OCI-LY3 (cell line): ENCODE results near the gene ASPM.
A peak's percentile ranks its signal among the peaks of the same experiment; 100 is the strongest.

Source experiments
- H2AFZ ChIP-seq: fragments of 200-600, 300-600 bp; shearing (Covaris generic); 2 replicates; pipeline ENCODE4 v1.6.0; 2014; ENCODE audit warnings: antibody characterized with exemption, low read depth, low read length
- H3K27ac ChIP-seq: fragments of 200-600, 300-600 bp; sonication (generic); 2 replicates; pipeline ENCODE4 v1.5.1; 2014; ENCODE audit warnings: mild to moderate bottlenecking, low read length, moderate library complexity, mixed read lengths
- H3K27me3 ChIP-seq: fragments of 200-600, 300-600 bp; sonication (generic); 2 replicates; pipeline ENCODE4 v1.6.1; 2014; ENCODE audit warnings: low read depth, low read length, mixed read lengths
- H3K36me3 ChIP-seq: fragments of 200-600, 300-600 bp; sonication (generic); replicated peaks from 2 replicates; pipeline ENCODE3; 2014; ENCODE audit warnings: low read depth, low read length, mixed read lengths
- H3K4me1 ChIP-seq: fragments of 300-600, 200-600 bp; sonication (generic); 2 replicates; pipeline ENCODE4 v1.6.1; 2014; ENCODE audit warnings: low read length, mixed read lengths
- H3K4me2 ChIP-seq: fragments of 200-600, 300-600 bp; sonication (generic); 2 replicates; pipeline ENCODE4 v1.6.1; 2014; ENCODE audit warnings: low read length, mixed read lengths
- H3K4me3 ChIP-seq: fragments of 300-600, 200-600 bp; sonication (generic); 2 replicates; pipeline ENCODE4 v1.5.1; 2014; ENCODE audit warnings: antibody characterized with exemption, mild to moderate bottlenecking, low read length, moderate library complexity
- H3K79me2 ChIP-seq: fragments of 300-600, 200-600 bp; shearing (Covaris generic); 2 replicates; pipeline ENCODE4 v1.6.1; 2014; ENCODE audit warnings: mild to moderate bottlenecking, low read length, mixed read lengths
- H3K9ac ChIP-seq: fragments of 300-600, 200-600 bp; shearing (Covaris generic); 2 replicates; pipeline ENCODE4 v1.6.0; 2014; ENCODE audit warnings: mild to moderate bottlenecking, low read length, moderate library complexity
- H3K9me3 ChIP-seq: fragments of 200-600, 300-600 bp; shearing (Covaris generic); 2 replicates; pipeline ENCODE4 v1.6.1; 2014; ENCODE audit warnings: low read length, mixed read lengths; ENCODE audit not compliant: insufficient read depth
- H4K20me1 ChIP-seq: fragments of 200-600, 300-600 bp; sonication (generic); 2 replicates; pipeline ENCODE4 v1.6.1; 2016; ENCODE audit warnings: low read length, mixed read lengths; ENCODE audit not compliant: insufficient read depth
- CTCF ChIP-seq: fragments of 200-600, 300-600 bp; sonication (generic); IDR thresholded peaks from 2 replicates; pipeline ENCODE4 v1.5.1; 2014; ENCODE audit warnings: antibody characterized with exemption, low read length, low read depth
- EZH2phosphoT487 ChIP-seq: fragments of 200-600 bp; shearing (Covaris generic); IDR thresholded peaks from 2 replicates; pipeline ENCODE4 v1.6.1; 2018; ENCODE audit warnings: antibody characterized with exemption, mixed run types, low read depth

Gene ASPM

GRCh38 chr1:197066277-197066676 lies 80.2 kb downstream of the ASPM start:
- Histone ChIP-seq H4K20me1 (no peaks in the 10 kb centered on the region), H3K27me3 (no peaks in the 10 kb centered on the region), H3K27ac (no peak overlapping the region), H3K79me2 (no peaks in the 10 kb centered on the region), H3K9ac (no peak overlapping the region), H3K9me3 (no peaks in the 10 kb centered on the region), H2AFZ (no peak overlapping the region), H3K4me1 (peaks cover 13% of the 10 kb centered on the region), H3K36me3 (no peaks in the 10 kb centered on the region), H3K4me3 (no peak overlapping the region), H3K4me2 (no peak overlapping the region)
- TF ChIP-seq EZH2phosphoT487, result no peak
- no peak for TF ChIP-seq CTCF

- Histone ChIP-seq H3K27ac (no peak overlapping the region), H3K36me3 (no peaks in the 10 kb centered on the region), H3K4me1 (peaks cover 13% of the 10 kb centered on the region), H3K4me3 (no peak overlapping the region), H3K9me3 (no peaks in the 10 kb centered on the region), H3K27me3 (no peaks in the 10 kb centered on the region), H3K79me2 (no peaks in the 10 kb centered on the region), H3K9ac (no peak overlapping the region), H3K4me2 (no peak overlapping the region), H4K20me1 (no peaks in the 10 kb centered on the region), H2AFZ (no peak overlapping the region)
- TF ChIP-seq CTCF (no peak), EZH2phosphoT487 (no peak)
These were observed 80.9 kb downstream of the ASPM start for GRCh38 chr1:197065559-197065958.

GRCh38 chr1:197063212-197063611 lies 83.3 kb downstream of the ASPM start:
- Histone ChIP-seq H4K20me1 (no peaks in the 10 kb centered on the region), H3K4me2 (no peak overlapping the region), H3K27me3 (no peaks in the 10 kb centered on the region), H3K9me3 (no peaks in the 10 kb centered on the region), H3K4me1 (peaks cover 13% of the 10 kb centered on the region), H3K79me2 (no peaks in the 10 kb centered on the region), H3K27ac (no peak overlapping the region), H3K36me3 (no peaks in the 10 kb centered on the region), H3K9ac (no peak overlapping the region), H3K4me3 (no peak overlapping the region), H2AFZ (no peak overlapping the region)
- TF ChIP-seq CTCF (no peak), EZH2phosphoT487 (no peak)

- H3K4me3 ChIP-seq, result no peak overlapping the region
- peak overlapping the region; percentile 18 for H3K4me2 ChIP-seq
- H3K9me3 ChIP-seq, result no peaks in the 10 kb centered on the region
- H2AFZ ChIP-seq, result no peak overlapping the region
- H4K20me1 ChIP-seq, result no peaks in the 10 kb centered on the region
- no peak overlapping the region for H3K9ac ChIP-seq
- H3K4me1 ChIP-seq, result peaks cover 13% of the 10 kb centered on the region
- H3K36me3 ChIP-seq, result no peaks in the 10 kb centered on the region
- H3K27me3 ChIP-seq, result no peaks in the 10 kb centered on the region
- no peak overlapping the region for H3K27ac ChIP-seq
- H3K79me2 ChIP-seq, result no peaks in the 10 kb centered on the region
- TF ChIP-seq EZH2phosphoT487 (no peak), CTCF (no peak)
These were observed 83.8 kb downstream of the ASPM start for GRCh38 chr1:197062692-197063091.
